Measurements from ENCODE around the gene B3GALT4.
"Not testable (repeated sequence)": the region's sequence is repeated elsewhere in the genome, so short reads cannot be mapped to it uniquely, and the experiment has no call there.

The B3GALT4 gene

DNA sequence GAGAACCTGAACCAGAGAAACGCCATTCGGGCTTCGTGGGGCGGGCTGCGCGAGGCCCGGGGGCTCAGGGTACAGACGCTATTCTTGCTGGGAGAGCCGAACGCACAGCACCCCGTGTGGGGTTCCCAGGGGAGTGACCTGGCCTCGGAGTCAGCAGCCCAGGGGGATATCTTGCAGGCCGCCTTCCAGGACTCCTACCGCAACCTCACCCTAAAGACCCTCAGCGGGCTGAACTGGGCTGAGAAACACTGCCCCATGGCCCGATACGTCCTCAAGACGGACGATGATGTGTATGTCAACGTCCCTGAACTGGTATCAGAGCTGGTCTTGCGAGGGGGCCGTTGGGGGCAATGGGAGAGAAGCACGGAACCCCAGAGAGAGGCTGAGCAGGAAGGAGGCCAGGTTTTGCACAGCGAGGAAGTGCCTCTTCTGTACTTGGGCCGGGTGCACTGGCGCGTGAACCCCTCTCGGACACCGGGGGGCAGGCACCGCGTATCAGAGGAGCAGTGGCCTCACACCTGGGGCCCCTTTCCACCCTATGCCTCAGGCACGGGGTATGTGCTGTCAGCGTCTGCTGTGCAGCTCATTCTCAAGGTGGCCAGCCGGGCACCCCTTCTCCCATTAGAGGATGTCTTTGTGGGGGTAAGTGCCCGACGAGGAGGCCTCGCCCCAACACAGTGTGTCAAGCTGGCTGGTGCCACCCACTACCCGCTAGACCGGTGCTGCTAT, 904 bp downstream of the B3GALT4 start:
- DNase-seq (ENCODE audit: insufficient read length, low spot score) (no peak), FAIRE-seq (no peak)
- TF ChIP-seq CTCF (IDR thresholded peaks at IDR 0.05; ENCODE audit: insufficient read depth, missing control alignments): no peak

DNA sequence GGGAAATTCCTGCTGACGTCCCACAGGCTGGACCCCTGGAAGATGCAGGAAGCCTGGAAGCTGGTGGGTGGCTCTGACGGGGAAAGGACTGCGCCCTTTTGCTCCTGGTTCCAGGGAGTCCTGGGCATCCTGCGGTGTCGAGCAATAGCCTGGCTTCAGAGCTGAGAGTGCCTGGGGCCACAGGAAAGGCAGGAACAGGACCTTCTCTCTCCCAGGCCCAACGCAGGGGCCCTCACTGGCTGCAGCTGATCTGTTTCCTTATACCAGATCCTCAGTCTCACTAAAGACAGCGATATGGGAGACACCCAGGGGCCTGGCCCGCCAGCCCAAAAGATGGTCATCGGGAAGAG, 1.4 kb downstream of the B3GALT4 start:
- FAIRE-seq: no peak
- TF ChIP-seq CTCF (IDR thresholded peaks at IDR 0.05; ENCODE audit: insufficient read depth, missing control alignments): no peak
- no peak for DNase-seq (ENCODE audit: insufficient read length, low spot score)

DNA sequence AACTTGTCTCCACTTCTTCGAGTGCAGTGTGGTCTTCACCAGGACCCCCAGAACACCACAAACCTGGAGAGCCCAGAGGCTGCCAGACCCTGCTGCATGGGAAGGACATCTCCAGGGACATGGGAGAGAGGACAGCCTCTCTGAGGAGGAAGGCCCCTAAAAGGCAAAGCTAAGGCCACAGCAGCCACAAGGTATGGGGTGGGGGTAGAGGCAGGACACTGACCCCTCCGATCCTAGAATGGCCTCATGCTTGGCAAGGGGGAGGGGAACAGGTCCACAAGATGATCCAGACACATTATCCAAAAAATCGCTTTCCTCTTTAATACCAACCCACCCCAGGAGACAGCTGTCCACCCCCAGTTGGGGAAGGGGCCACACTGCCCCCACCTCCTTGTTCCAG, 1.9 kb downstream of the B3GALT4 start:
- FAIRE-seq: no peak
- no peak for DNase-seq (ENCODE audit: insufficient read length, low spot score)
- no peak for TF ChIP-seq CTCF (IDR thresholded peaks at IDR 0.05; ENCODE audit: insufficient read depth, missing control alignments)

DNA sequence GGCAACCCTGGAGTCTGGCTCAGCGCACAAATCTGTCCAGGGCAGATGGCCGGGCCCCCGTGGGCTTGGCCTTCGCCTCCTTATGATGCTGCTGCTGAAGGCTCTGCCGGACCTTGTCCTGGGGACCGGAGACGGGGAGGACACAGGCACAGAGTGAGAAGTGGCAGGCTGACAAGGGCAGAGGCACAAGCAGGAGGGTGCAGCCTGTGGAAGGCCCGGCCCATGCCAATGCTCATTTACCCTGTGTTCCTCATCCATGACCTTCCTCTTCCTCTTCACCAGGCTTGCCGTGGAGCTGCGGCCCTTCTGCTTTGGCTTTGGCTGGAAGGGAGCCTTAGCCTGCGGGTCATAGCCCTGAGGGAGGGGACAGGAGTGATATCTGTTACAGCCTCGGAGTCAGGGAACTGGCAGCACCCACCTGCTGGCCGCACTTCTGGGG, 2.4 kb downstream of the B3GALT4 start:
- DNase-seq (ENCODE audit: insufficient read length, low spot score) (no peak), FAIRE-seq (no peak)
- TF ChIP-seq CTCF (IDR thresholded peaks at IDR 0.05; ENCODE audit: insufficient read depth, missing control alignments): no peak

DNA sequence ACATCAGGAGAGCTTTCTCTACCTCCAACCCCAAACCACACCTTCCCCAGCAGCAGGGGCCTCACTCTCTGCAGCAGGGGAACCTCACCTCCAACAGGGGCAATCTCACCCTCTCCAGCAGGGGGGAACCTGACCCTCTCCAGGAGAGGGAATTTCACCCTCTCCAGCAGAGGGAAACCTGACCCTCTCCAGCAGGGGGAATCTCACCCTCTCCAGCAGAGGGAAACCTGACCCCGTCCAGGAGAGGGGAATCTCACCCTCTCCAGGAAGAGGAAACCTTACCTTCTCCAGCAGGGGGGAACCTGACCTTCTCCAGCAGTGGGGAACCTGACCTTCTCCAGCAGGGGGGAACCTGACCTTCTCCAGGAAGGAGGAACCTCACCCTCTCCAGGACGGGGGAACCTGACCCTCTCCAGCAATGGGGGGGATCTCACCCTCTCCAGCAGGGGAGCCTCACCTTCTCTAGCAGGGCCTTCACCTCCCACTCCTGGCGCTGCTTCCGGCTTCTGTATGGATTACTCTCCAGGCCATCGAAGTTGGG, 3.1 kb downstream of the B3GALT4 start:
- no peak for FAIRE-seq
- no peak for DNase-seq (ENCODE audit: insufficient read length, low spot score)
- peak; percentile 56 for TF ChIP-seq CTCF (IDR thresholded peaks at IDR 0.05; ENCODE audit: insufficient read depth, missing control alignments)

DNA sequence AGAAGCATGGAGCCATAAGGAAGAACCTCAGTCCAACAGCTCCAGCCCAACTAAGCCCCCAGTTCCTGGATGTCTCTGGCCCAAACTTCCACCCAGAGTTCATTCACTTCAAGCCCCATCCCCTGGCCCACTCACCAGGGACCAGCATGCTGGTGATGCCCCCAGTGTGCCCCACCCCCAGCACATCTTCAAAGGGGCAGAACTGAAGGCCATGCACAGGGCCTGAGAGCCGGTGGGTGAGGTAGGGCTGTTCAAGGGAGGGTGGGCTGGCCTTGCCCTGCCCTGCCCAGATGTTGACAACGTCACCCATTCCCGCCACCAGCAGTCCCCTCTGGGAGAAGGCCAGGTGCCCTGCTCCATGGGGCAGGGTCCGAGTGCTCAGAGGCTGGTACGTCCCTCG, 3.6 kb downstream of the B3GALT4 start:
- no peak for DNase-seq (ENCODE audit: insufficient read length, low spot score)
- no peak for FAIRE-seq
- no peak for TF ChIP-seq CTCF (IDR thresholded peaks at IDR 0.05; ENCODE audit: insufficient read depth, missing control alignments)

- FAIRE-seq: not testable (repeated sequence)
Measured at GRCh38 chr6:33285214-33285613, 8.3 kb downstream of the B3GALT4 start.

More at GRCh38 chr6:33285214-33285613, 8.3 kb downstream of the B3GALT4 start:
- not testable (repeated sequence) for DNase-seq (ENCODE audit: insufficient read length, low spot score)

Measured in D721Med (cell line).